ENCODE results near the gene CHST4.
"Not testable (repeated sequence)": the region's sequence is repeated elsewhere in the genome, so short reads cannot be mapped to it uniquely, and the experiment has no call there.

CHST4 gene

DNA sequence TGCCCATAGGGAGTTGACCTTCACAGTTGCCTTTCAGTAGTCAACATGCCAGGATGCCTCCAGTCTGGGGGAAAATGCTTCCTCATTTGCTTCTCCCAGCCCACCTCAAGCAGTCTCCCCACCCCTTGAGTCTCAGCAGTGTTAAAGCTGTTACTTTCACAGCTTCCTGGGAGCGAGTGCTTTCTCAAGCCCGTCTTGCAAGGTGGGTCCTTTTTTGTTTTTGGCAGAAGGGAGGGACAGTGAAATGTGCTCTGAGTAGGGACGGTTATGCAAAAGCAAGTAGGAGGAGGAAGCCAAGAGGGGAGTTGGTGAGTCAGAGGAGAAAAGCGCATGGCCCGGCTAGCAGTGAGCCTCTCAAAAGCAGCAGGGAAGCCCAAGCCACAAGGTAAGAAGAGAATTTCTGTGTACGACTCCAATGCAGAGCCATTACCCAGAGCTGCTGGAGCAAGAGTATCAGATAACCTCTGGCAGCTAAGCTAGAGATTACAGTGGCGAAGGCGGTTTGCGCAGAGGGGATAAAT lies at the start of gene CHST4:
CHST4 (plus strand) TSS at position 316 of the 521 bp plus-strand sequence. CDS start 10,252 bp downstream, outside the sequence.
- H3K27ac ChIP-seq, result no peak within 1 kb of the TSS
- no peak within 1 kb of the TSS for H3K4me3 ChIP-seq

- Histone ChIP-seq H3K27ac (no peak overlapping the region), H3K4me3 (no peak overlapping the region)
Observed at GRCh38 chr16:71476457-71477124, 49.6 kb upstream of the CHST4 start.

DNA sequence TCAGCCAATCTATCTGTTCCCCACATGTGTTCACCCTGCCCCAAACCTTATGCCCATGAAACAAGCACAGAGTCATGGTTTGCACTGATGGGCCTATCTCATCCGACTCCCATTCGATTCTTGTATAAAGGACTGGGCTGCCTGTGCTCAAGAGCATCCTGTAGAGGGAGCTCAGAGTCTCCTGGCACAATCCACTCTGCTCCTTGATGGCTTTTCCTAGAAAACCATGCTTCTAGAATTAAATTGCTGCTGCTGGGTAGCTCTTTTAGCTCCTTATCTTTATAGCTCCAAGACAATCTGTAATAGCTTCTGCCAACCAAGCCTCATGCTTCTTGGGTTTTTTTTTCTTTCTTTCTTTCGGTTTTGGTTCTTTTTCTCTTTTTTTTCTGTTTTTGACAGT lies 46.8 kb upstream of the CHST4 start:
- H3K4me3 ChIP-seq, result no peak overlapping the region
- H3K27ac ChIP-seq, result no peak overlapping the region

- Histone ChIP-seq H3K27ac (no peak overlapping the region), H3K4me3 (no peak overlapping the region)
Observed at GRCh38 chr16:71480956-71481355, 45.3 kb upstream of the CHST4 start.

- H3K4me3 ChIP-seq, result no peak overlapping the region
- no peak overlapping the region for H3K27ac ChIP-seq
Observed at GRCh38 chr16:71482569-71482968, 43.7 kb upstream of the CHST4 start.

DNA sequence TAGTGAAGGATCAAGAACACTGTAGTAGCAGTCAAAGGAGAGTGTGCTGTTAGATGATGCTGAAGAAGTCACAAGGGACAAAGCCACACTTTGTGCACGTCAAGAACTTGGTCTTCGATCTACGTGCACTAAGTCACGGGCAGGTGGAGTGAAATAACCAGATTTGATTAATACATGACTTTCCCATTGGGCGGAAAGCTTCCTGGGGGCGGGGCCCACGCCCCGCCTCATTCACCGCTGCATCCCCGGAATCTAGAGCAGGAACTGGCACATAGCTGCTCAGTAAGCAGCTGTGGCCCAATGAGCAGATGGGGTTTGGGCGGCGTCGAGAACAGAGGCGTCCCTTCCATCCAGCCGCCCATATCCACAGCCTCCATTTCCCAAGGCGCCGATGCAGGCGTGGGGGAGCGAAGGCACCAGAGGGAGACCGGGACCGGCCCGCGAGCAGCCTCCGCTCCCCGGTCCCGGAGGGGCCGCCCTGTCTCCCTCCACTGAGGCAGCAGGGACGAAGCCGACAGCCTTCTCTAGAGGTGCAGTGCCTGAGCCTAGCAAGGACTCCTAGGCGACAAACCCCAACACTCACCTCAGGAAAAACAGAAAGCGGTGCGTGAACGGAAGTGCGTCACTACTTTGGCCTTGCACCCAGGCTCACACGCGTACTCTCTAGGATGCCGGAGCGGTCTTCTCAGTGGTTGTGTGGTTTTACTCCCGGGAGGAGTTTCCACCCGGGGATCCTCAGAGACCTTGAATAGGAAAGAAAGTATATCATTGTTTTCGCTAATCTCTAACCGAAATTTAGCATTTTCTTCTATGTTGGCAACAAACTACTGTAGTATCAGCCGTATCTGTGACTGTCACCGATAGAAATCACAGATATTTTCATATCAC lies 42.0 kb upstream of the CHST4 start:
- H3K27ac ChIP-seq, result peak overlapping the region; percentile 58 to 99 (median 92)

GRCh38 chr16:71489122-71489521 lies 37.1 kb upstream of the CHST4 start, which contains the start of gene ZNF19:
Gene ZNF19 (minus strand): TSS chr16:71489324. CDS start chr16:71482114, 7,210 bp downstream.
- H3K27ac ChIP-seq, result no peak within 1 kb of the TSS
- H3K4me3 ChIP-seq, result no peak within 1 kb of the TSS

More for the DNA sequence above, 42.0 kb upstream of the CHST4 start:
- peak overlapping the region; percentile 62 to 94 (median 83) for H3K4me3 ChIP-seq

GRCh38 chr16:71490361-71490760 lies 35.9 kb upstream of the CHST4 start:
- no peak overlapping the region for H3K27ac ChIP-seq
- no peak overlapping the region for H3K4me3 ChIP-seq

DNA sequence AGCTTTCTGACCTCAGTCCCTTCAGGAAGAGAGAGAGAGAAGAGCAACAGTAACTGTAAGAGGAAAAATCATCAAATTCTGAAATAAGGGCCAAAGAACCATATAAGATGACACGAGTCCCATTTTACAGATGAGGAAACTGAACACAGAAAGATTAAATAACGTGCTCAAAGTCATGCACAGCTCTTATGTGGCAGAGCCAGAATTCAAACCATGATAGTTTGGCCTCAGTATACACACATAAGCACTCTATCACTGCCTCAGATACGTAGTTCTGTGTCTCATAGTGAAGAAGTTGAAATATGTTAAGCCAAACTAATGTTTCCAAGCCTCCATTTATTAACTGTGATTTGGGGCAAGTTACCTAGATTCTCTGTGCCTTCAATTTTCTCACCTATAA lies 35.2 kb upstream of the CHST4 start:
- Histone ChIP-seq H3K27ac (no peak overlapping the region), H3K4me3 (no peak overlapping the region)

DNA sequence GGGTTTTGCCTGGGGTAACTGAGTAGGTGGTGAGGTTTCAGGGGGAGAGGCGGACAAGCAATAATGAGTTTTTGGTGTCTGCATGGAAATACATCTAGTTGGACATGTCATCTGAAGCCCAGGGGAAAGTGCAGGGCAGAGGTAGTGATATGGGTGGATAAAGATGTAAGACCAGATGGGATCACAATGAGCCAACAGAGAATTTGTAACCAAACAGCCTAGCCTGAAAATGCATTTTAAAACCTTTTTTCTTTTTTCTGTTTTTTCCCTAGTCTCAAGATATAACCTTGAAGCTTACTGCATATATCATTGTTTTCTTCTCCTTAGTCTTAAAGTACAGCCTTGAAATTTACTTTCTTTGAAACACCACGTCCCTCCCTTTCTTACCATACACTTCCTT lies 33.4 kb upstream of the CHST4 start:
- Histone ChIP-seq H3K27ac (no peak overlapping the region), H3K4me3 (no peak overlapping the region)

DNA sequence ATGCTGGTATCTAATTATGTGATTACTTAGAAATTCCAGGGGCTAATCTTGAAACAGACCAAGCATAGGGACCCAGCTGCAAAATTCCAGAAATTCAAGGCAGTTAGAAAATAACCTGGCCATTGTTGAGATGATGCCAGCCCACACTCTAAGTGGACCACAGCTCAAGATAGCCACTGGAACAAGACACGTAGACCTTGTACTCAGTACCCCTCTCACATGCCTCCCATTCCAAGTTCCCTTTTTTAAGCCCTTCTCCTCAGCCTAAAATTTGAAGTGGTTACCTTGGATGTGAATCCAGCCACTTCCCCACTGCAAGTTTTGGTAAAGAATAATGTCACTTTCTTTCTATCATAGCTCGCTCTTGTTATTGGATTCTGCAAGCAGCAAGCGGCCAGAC lies 33.0 kb upstream of the CHST4 start:
- Histone ChIP-seq H3K4me3 (no peak overlapping the region), H3K27ac (no peak overlapping the region)

DNA sequence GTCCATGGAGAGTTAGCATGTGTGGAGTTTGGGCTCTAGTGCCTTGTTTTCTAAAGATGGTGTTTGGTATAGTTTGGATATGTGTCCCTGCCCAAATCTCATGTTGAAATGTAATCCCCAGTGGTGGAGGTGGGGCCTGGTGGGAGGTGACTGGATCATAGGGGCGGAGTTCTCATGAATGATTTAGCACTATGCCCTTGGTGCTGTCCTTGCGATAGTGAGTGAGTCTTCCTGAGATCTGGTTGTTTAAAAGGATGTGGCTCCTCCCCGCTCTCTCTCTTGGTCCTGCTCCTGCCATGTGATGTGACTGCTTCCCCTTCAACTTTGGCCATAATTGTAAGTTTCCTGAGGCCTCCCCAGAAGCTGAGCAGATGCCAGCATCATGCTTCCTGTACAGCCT lies 28.2 kb upstream of the CHST4 start:
- no peak overlapping the region for H3K4me3 ChIP-seq
- no peak overlapping the region for H3K27ac ChIP-seq

- H3K27ac ChIP-seq, result no peak overlapping the region
Observed at GRCh38 chr16:71499775-71500364, 26.4 kb upstream of the CHST4 start.

GRCh38 chr16:71500964-71501363 lies 25.3 kb upstream of the CHST4 start:
- Histone ChIP-seq H3K4me3 (no peak overlapping the region), H3K27ac (no peak overlapping the region)

More at GRCh38 chr16:71499775-71500364, 26.4 kb upstream of the CHST4 start:
- H3K4me3 ChIP-seq, result no peak overlapping the region

DNA sequence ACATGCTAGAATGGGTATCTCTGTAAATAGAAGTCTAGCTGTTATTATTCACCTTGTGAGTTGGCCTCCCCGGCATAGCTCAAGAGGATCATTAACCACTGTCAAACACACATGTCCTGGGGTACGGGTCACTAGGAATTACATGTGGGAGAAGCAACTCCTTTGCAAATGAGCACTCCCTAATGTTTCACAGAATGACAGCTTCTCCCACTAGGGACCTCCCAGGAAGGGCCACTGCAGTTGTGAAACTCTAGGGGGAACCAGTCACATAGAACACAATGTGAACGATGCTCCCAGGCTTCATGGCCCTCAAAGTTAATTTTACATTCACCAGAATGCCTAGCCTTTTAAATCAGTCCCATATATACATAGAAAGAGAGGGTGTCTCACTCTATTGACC lies 24.7 kb upstream of the CHST4 start:
- no peak overlapping the region for H3K4me3 ChIP-seq
- no peak overlapping the region for H3K27ac ChIP-seq

DNA sequence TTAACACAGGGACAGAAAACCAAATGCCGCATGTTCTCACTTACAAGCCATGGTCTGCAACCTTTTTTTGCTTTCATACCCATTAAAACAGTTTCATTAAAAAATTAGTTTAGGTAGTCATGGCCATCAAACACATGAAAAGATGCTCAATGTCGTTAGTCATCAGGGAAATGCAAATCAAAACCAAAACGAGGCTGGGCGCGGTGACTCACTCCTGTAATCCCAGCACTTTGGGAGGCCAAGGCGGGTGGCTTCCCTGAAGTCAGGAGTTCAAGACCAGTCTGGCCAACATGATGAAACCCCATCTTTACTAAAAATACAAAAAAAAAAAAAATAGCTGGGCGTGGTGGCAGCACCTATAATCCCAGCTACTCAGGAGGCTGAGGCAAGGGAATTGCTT lies 22.2 kb upstream of the CHST4 start:
- H3K4me3 ChIP-seq, H3K27ac ChIP-seq: not testable (repeated sequence)

DNA sequence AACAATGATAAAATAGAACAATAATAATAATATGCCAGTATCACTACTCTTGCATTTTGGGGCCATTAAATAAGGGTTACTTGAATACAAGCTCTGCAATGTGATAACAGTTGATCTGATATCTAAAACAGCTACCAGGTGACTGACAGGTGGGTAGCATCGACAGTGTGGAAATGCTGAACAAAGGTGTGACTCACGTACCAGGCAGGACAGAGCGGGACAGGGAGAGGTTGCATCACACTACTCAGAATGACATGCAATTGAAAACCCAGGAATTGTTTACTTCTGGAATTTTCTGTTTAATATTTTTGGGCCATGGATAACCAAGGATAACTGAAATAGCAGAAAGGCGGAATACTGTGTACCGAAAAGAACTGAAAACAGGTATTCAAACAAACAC lies 21.3 kb upstream of the CHST4 start:
- no peak overlapping the region for H3K4me3 ChIP-seq
- H3K27ac ChIP-seq, result no peak overlapping the region

DNA sequence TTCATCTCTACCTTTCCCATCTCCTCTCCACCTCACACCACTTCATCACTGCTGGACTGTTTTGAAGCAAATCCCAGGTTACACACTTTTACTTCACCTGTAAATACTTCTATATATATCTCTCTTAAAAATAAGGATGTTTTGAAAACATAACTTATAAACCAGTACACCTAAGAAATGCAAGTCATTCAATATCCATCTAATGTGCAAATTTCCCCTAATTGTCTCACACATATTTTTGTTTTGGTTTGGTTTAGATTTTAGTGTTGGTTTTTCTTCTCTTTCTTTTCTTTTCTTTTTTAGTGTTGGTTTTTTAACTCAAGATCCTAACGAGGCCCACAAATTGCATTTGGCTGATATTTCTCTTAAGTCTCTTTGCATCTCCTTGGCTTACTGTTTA lies 19.2 kb upstream of the CHST4 start:
- no peak overlapping the region for H3K4me3 ChIP-seq
- H3K27ac ChIP-seq, result no peak overlapping the region

GRCh38 chr16:71513302-71513701 lies 12.9 kb upstream of the CHST4 start:
- no peak overlapping the region for H3K27ac ChIP-seq
- no peak overlapping the region for H3K4me3 ChIP-seq

- no peak overlapping the region for H3K4me3 ChIP-seq
Observed at GRCh38 chr16:71514476-71514875, 11.8 kb upstream of the CHST4 start.

More at GRCh38 chr16:71514476-71514875, 11.8 kb upstream of the CHST4 start:
- H3K27ac ChIP-seq, result no peak overlapping the region
